H9 (cell line): ENCODE data around the gene PPP1CB. TPM values are rescaled to one million over a fixed set of nuclear protein-coding genes. Genes with fewer than 3 reads are reported as not detected.

Experiments
- DNase-seq: peaks from one replicate; pipeline ENCODE4 v3.0.0-alpha.2; 2017
- H2AFZ ChIP-seq: one replicate; pipeline ENCODE4 v1.6.1; 2013; ENCODE audit warnings: mild to moderate bottlenecking, low read length, control low read depth, moderate library complexity
- H2AK5ac ChIP-seq: 2 replicates; pipeline ENCODE4 v1.6.1; 2013; ENCODE audit warnings: low read length, control low read depth, mixed read lengths; ENCODE audit not compliant: insufficient read length
- H2BK120ac ChIP-seq: one replicate; pipeline ENCODE4 v1.6.1; 2013; ENCODE audit warnings: low read depth, mild to moderate bottlenecking, low read length, control low read depth, inconsistent platforms; ENCODE audit not compliant: poor library complexity, severe bottlenecking
- H2BK12ac ChIP-seq: 2 replicates; pipeline ENCODE4 v1.6.1; 2013; ENCODE audit warnings: low read length, control low read depth, mixed read lengths, low read depth; ENCODE audit not compliant: insufficient read length
- H2BK15ac ChIP-seq: 2 replicates; pipeline ENCODE4 v1.6.1; 2013; ENCODE audit warnings: low read depth, low read length, control low read depth
- H2BK20ac ChIP-seq: one replicate; pipeline ENCODE4 v1.6.1; 2013; ENCODE audit warnings: low read depth, mild to moderate bottlenecking, low read length, control low read depth, inconsistent platforms; ENCODE audit not compliant: poor library complexity, severe bottlenecking
- H2BK5ac ChIP-seq: 2 replicates; pipeline ENCODE4 v1.6.1; 2013; ENCODE audit warnings: low read length, control low read depth, mixed read lengths; ENCODE audit not compliant: insufficient read length
- H3K14ac ChIP-seq: 2 replicates; pipeline ENCODE4 v1.6.1; 2013; ENCODE audit warnings: low read length, control low read depth; ENCODE audit not compliant: insufficient read depth
- H3K18ac ChIP-seq: 2 replicates; pipeline ENCODE4 v1.6.1; 2013; ENCODE audit warnings: low read depth, mild to moderate bottlenecking, mixed read lengths, low read length, control low read depth; ENCODE audit not compliant: insufficient read length
- H3K23ac ChIP-seq: 2 replicates; pipeline ENCODE4 v1.6.1; 2013; ENCODE audit warnings: low read length, control low read depth, mixed read lengths, low read depth; ENCODE audit not compliant: insufficient read length
- H3K23me2 ChIP-seq: 2 replicates; pipeline ENCODE4 v1.6.1; 2013; ENCODE audit warnings: low read depth, mild to moderate bottlenecking, mixed read lengths, low read length, control low read depth; ENCODE audit not compliant: insufficient read length, poor library complexity, severe bottlenecking
- H3K27ac ChIP-seq: 2 replicates; pipeline ENCODE4 v1.5.1; 2013; ENCODE audit warnings: low read length, control low read depth, mixed read lengths, low read depth; ENCODE audit not compliant: insufficient read length
- H3K27me3 ChIP-seq: 2 replicates; pipeline ENCODE4 v1.6.1; 2013; ENCODE audit warnings: low read length, control low read depth, inconsistent platforms; ENCODE audit not compliant: insufficient read depth
- H3K4ac ChIP-seq: 2 replicates; pipeline ENCODE4 v1.6.1; 2013; ENCODE audit warnings: low read depth, mild to moderate bottlenecking, control low read depth, inconsistent platforms, low read length, moderate library complexity
- H3K4me1 ChIP-seq: 2 replicates; pipeline ENCODE4 v1.6.1; 2013; ENCODE audit warnings: low read length, control low read depth, inconsistent platforms; ENCODE audit not compliant: insufficient read depth
- H3K4me2 ChIP-seq: 2 replicates; pipeline ENCODE4 v1.6.1; 2013; ENCODE audit warnings: low read length, control low read depth, mixed read lengths; ENCODE audit not compliant: insufficient read length, insufficient read depth
- H3K56ac ChIP-seq: 2 replicates; pipeline ENCODE4 v1.6.1; 2013; ENCODE audit warnings: low read depth, mild to moderate bottlenecking, mixed read lengths, low read length, control low read depth; ENCODE audit not compliant: insufficient read length
- H3K79me1 ChIP-seq: 2 replicates; pipeline ENCODE4 v1.6.1; 2013; ENCODE audit warnings: low read depth, mild to moderate bottlenecking, moderate library complexity, low read length, control low read depth, inconsistent platforms; ENCODE audit not compliant: insufficient read depth, poor library complexity, severe bottlenecking
- H3K79me2 ChIP-seq: 2 replicates; pipeline ENCODE4 v1.6.1; 2013; ENCODE audit warnings: low read length, control low read depth, inconsistent platforms; ENCODE audit not compliant: insufficient read depth
- H3K9ac ChIP-seq: 2 replicates; pipeline ENCODE4 v1.6.1; 2013; ENCODE audit warnings: low read length, control low read depth, mixed read lengths; ENCODE audit not compliant: insufficient read length; ENCODE audit errors: extremely low read depth
- H3K9me3 ChIP-seq: one replicate; pipeline ENCODE4 v1.6.1; 2013; ENCODE audit warnings: low read depth, low read length, inconsistent platforms; ENCODE audit not compliant: control insufficient read depth
- H3T11ph ChIP-seq: one replicate; pipeline ENCODE4 v1.6.1; 2013; ENCODE audit warnings: mild to moderate bottlenecking, low read length, control low read depth, inconsistent platforms
- H4K20me1 ChIP-seq: one replicate; pipeline ENCODE4 v1.6.1; 2013; ENCODE audit not compliant: control insufficient read depth, insufficient read length, insufficient read depth
- H4K5ac ChIP-seq: 2 replicates; pipeline ENCODE4 v1.6.1; 2013; ENCODE audit warnings: low read depth, mild to moderate bottlenecking, mixed read lengths, low read length, control low read depth; ENCODE audit not compliant: insufficient read length
- H4K8ac ChIP-seq: replicated peaks from 2 replicates; pipeline ENCODE4 v1.6.1; 2013; ENCODE audit warnings: low read length, control low read depth, mixed read lengths, low read depth; ENCODE audit not compliant: insufficient read length
- H4K91ac ChIP-seq: 2 replicates; pipeline ENCODE4 v1.6.1; 2013; ENCODE audit warnings: low read depth, mild to moderate bottlenecking, moderate library complexity, mixed read lengths, low read length, control low read depth; ENCODE audit not compliant: insufficient read length
- H3K27ac Mint-ChIP-seq, 3 experiments: 2 replicates in 2 of 3; 3 replicates in 1 of 3; pipeline ENCODE4 v1.8.0; 2020 to 2021; ENCODE audit warnings: mixed read lengths in 3 of 3, mild to moderate bottlenecking in 1 of 3, moderate library complexity in 1 of 3
- H3K27me3 Mint-ChIP-seq: 2 replicates; pipeline ENCODE4 v1.8.0; 2021; ENCODE audit warnings: low read depth, mild to moderate bottlenecking, moderate library complexity, mixed read lengths
- H3K36me3 Mint-ChIP-seq, 3 experiments: 2 replicates in 2 of 3; 3 replicates in 1 of 3; pipeline ENCODE4 v1.8.0; 2020 to 2021; ENCODE audit warnings: low read depth in 3 of 3, mixed read lengths in 3 of 3; ENCODE audit not compliant: insufficient read depth in 1 of 3
- H3K4me1 Mint-ChIP-seq, 2 experiments: 2 replicates each; pipeline ENCODE4 v1.8.0; 2020; ENCODE audit warnings: mixed read lengths in 2 of 2
- H3K4me3 Mint-ChIP-seq, 2 experiments: 2 replicates in 1 of 2; 3 replicates in 1 of 2; pipeline ENCODE4 v1.8.0; 2020 to 2021; ENCODE audit warnings: mild to moderate bottlenecking in 2 of 2, mixed read lengths in 2 of 2, moderate library complexity in 1 of 2
- H3K9me3 Mint-ChIP-seq, 2 experiments: 2 replicates in 1 of 2; 3 replicates in 1 of 2; pipeline ENCODE4 v1.8.0; 2020; ENCODE audit warnings: mild to moderate bottlenecking in 2 of 2, mixed read lengths in 2 of 2, moderate library complexity in 1 of 2
- WGBS: extraction: QIAGEN DNeasy Blood & Tissue Kit; methylation state at CpG from one replicate; pipeline ENCODE4 v1.1.7; 2013; ENCODE audit warnings: missing lambda C conversion rate, low lambda C conversion rate, mixed read lengths; ENCODE audit not compliant: insufficient read length; ENCODE audit errors: extremely low coverage; 5-methylcytosine and 5-hydroxymethylcytosine counted together
- total RNA-seq: library from RNA; stranded (reverse); gene quantifications from 2 replicates; pipeline ENCODE4 v1.2.1, GENCODE V29; 2021
- TF ChIP-seq, protein P1 (sequence below): fragments of 200-600 bp; sonication (generic); conservative IDR thresholded peaks from 3 replicates; pipeline ENCODE4 v1.8.0; 2021; ENCODE audit warnings: antibody characterized with exemption, mild to moderate bottlenecking

The PPP1CB gene
- total RNA-seq, 1 experiment from 2014 or later, result 184 TPM

DNA sequence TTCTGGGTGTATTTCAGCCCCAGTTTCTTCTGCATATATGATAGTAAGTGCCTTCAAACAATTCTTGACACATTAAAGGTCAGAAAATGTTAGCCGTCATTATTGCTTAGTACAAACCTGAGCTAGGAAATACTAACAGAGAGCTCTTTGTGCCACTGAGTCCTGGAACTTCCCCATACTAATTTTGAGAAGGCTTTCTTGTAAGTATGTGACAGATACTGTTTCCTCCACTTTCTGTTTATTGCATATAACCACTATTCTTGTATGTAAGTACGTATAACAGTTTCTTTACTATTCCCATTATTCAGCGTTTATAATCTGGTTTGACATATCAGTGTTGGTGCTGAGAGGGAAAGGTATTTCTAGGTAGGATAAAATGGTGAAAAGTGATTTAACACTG is 9.8 kb downstream of the PPP1CB start:
- Histone ChIP-seq H3K27me3 (no peaks in the 10 kb centered on the region), H3K79me2 (peaks cover 57% of the 10 kb centered on the region), H2BK5ac (no peak overlapping the region), H2BK15ac (no peak overlapping the region), H2BK120ac (no peak overlapping the region), H3K9ac (no peak overlapping the region), H2BK20ac (no peak overlapping the region), H2AFZ (no peak overlapping the region), H3K27ac (no peak overlapping the region), H3K23ac (no peak overlapping the region), H3K4me1 (no peaks in the 10 kb centered on the region), H3K56ac (no peak overlapping the region), H4K8ac (no peak overlapping the region), H4K91ac (no peak overlapping the region), H3K4ac (no peak overlapping the region), H3K14ac (no peak overlapping the region), H3K9me3 (no peaks in the 10 kb centered on the region), H4K5ac (no peak overlapping the region), H3K4me2 (no peak overlapping the region), H2BK12ac (no peak overlapping the region), H4K20me1 (no peaks in the 10 kb centered on the region), H3T11ph (no peak overlapping the region), H3K79me1 (peaks cover 7% of the 10 kb centered on the region), H3K18ac (no peak overlapping the region), H3K23me2 (no peaks in the 10 kb centered on the region), H2AK5ac (no peak overlapping the region)
- no peak for DNase-seq
- WGBS, result no CpG with 5 or more reads among the region's 3 CpGs
- no peaks in the 10 kb centered on the region for H3K9me3 Mint-ChIP-seq
- peaks cover 3 to 19% (median 12%) of the 10 kb centered on the region in 3 experiments; a peak in 5 of 7 replicates for H3K36me3 Mint-ChIP-seq
- no peak overlapping the region for H3K4me3 Mint-ChIP-seq
- no peaks in the 10 kb centered on the region for H3K27me3 Mint-ChIP-seq
- TF ChIP-seq, protein P1, sequence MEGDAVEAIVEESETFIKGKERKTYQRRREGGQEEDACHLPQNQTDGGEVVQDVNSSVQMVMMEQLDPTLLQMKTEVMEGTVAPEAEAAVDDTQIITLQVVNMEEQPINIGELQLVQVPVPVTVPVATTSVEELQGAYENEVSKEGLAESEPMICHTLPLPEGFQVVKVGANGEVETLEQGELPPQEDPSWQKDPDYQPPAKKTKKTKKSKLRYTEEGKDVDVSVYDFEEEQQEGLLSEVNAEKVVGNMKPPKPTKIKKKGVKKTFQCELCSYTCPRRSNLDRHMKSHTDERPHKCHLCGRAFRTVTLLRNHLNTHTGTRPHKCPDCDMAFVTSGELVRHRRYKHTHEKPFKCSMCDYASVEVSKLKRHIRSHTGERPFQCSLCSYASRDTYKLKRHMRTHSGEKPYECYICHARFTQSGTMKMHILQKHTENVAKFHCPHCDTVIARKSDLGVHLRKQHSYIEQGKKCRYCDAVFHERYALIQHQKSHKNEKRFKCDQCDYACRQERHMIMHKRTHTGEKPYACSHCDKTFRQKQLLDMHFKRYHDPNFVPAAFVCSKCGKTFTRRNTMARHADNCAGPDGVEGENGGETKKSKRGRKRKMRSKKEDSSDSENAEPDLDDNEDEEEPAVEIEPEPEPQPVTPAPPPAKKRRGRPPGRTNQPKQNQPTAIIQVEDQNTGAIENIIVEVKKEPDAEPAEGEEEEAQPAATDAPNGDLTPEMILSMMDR, result no peak
- H3K27ac Mint-ChIP-seq, result no peak overlapping the region
- H3K4me1 Mint-ChIP-seq, result peaks cover 9 to 13% of the 10 kb centered on the region in 2 experiments
